Measurements from ENCODE around the gene JAM2.

Gene JAM2

GRCh38 chr21:25638660-25639550 is at the start of gene JAM2:
JAM2 (plus strand) TSS chr21:25639258; CDS start chr21:25639822, 564 bp downstream.
- Histone ChIP-seq H3K4me1 (ENCODE audit: control insufficient read depth in 2 of 2, insufficient read depth in 2 of 2, low read length in 2 of 2) (peaks cover 0 to 2% of the 10 kb centered on the region in 2 donors), H3K36me3 (ENCODE audit: control insufficient read depth in 2 of 2, insufficient read depth in 2 of 2, low read length in 2 of 2) (no peaks in the 10 kb centered on the region), H3K4me3 (ENCODE audit: low read length in 2 of 2) (peak within 1 kb of the TSS; percentile 62 to 70), H3K9me3 (ENCODE audit: control insufficient read depth in 2 of 2, low read length in 2 of 2) (no peaks in the 10 kb centered on the region), H3K9ac (ENCODE audit: low read depth in 1 of 2, low read length in 2 of 2) (peak within 1 kb of the TSS; percentile 31 to 36), H3K27me3 (ENCODE audit: control insufficient read depth in 2 of 2, insufficient read depth in 2 of 2, low read length in 2 of 2) (peaks cover 6 to 11% of the 10 kb centered on the region in 2 donors), H3K27ac (ENCODE audit: low read depth in 2 of 2, low read length in 2 of 2) (peak within 1 kb of the TSS; percentile 14)

DNA sequence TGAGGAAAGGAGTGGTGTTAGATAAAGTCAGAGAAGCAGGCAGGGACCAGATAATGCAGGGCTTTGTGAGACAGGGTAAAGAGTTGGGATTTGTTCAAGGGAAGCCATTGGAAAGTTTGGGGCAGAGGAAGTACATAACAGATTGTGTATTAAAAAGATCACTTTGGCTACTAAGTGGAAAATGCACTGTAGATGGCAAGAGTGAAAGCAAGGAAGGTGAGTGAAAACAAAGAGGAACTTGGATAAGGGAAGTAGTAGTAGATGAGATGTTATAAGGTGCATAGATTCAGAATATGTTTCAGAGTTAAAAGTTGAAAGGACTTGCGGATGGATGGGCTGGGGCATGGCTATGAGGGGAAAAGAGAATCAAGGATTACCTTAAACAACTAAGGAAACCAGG is 49.2 kb upstream of the JAM2 start:
- no peak overlapping the region for H3K27ac ChIP-seq (ENCODE audit: low read depth in 2 of 2, low read length in 2 of 2)
- H3K36me3 ChIP-seq (ENCODE audit: control insufficient read depth in 2 of 2, insufficient read depth in 2 of 2, low read length in 2 of 2) = peaks cover 45 to 54% of the 10 kb centered on the region in 2 donors

GRCh38 chr21:25607151-25608043 is 31.7 kb upstream of the JAM2 start, which contains the start of gene MRPL39:
MRPL39 (minus strand) TSS chr21:25607481; CDS start chr21:25607475, 6 bp downstream.
- Histone ChIP-seq H3K27ac (ENCODE audit: low read depth in 2 of 2, low read length in 2 of 2) (peak within 1 kb of the TSS; percentile 73 to 83), H3K4me3 (ENCODE audit: low read length in 2 of 2) (peak within 1 kb of the TSS; percentile 91 to 94), H3K36me3 (ENCODE audit: control insufficient read depth in 2 of 2, insufficient read depth in 2 of 2, low read length in 2 of 2) (peaks cover 11 to 12% of the 10 kb centered on the region in 2 donors), H3K27me3 (ENCODE audit: control insufficient read depth in 2 of 2, insufficient read depth in 2 of 2, low read length in 2 of 2) (no peaks in the 10 kb centered on the region), H3K4me1 (ENCODE audit: control insufficient read depth in 2 of 2, insufficient read depth in 2 of 2, low read length in 2 of 2) (peaks cover 8% of the 10 kb centered on the region in 2 donors), H3K9ac (ENCODE audit: low read depth in 1 of 2, low read length in 2 of 2) (peak within 1 kb of the TSS; percentile 85 to 90), H3K9me3 (ENCODE audit: control insufficient read depth in 2 of 2, low read length in 2 of 2) (no peaks in the 10 kb centered on the region)

More for the DNA sequence above, 49.2 kb upstream of the JAM2 start:
- Histone ChIP-seq H3K9ac (ENCODE audit: low read depth in 1 of 2, low read length in 2 of 2) (no peak overlapping the region), H3K9me3 (ENCODE audit: control insufficient read depth in 2 of 2, low read length in 2 of 2) (no peaks in the 10 kb centered on the region), H3K4me3 (ENCODE audit: low read length in 2 of 2) (no peak overlapping the region), H3K4me1 (ENCODE audit: control insufficient read depth in 2 of 2, insufficient read depth in 2 of 2, low read length in 2 of 2) (no peaks in the 10 kb centered on the region), H3K27me3 (ENCODE audit: control insufficient read depth in 2 of 2, insufficient read depth in 2 of 2, low read length in 2 of 2) (no peaks in the 10 kb centered on the region)

GRCh38 chr21:25608044-25608737 is 30.9 kb upstream of the JAM2 start:
- H3K4me3 ChIP-seq (ENCODE audit: low read length in 2 of 2) = peak overlapping the region; percentile 91 to 94
- H3K27ac ChIP-seq (ENCODE audit: low read depth in 2 of 2, low read length in 2 of 2) = no peak overlapping the region
- peaks cover 8% of the 10 kb centered on the region in 2 donors for H3K4me1 ChIP-seq (ENCODE audit: control insufficient read depth in 2 of 2, insufficient read depth in 2 of 2, low read length in 2 of 2)
- peak overlapping the region; percentile 52 to 90 for H3K9ac ChIP-seq (ENCODE audit: low read depth in 1 of 2, low read length in 2 of 2)
- no peaks in the 10 kb centered on the region for H3K27me3 ChIP-seq (ENCODE audit: control insufficient read depth in 2 of 2, insufficient read depth in 2 of 2, low read length in 2 of 2)
- no peaks in the 10 kb centered on the region for H3K9me3 ChIP-seq (ENCODE audit: control insufficient read depth in 2 of 2, low read length in 2 of 2)
- H3K36me3 ChIP-seq (ENCODE audit: control insufficient read depth in 2 of 2, insufficient read depth in 2 of 2, low read length in 2 of 2) = peaks cover 6 to 7% of the 10 kb centered on the region in 2 donors

GRCh38 chr21:25614441-25614840 is 24.6 kb upstream of the JAM2 start:
- H3K9me3 ChIP-seq (ENCODE audit: control insufficient read depth in 2 of 2, low read length in 2 of 2) = no peaks in the 10 kb centered on the region
- no peaks in the 10 kb centered on the region for H3K27me3 ChIP-seq (ENCODE audit: control insufficient read depth in 2 of 2, insufficient read depth in 2 of 2, low read length in 2 of 2)
- no peaks in the 10 kb centered on the region for H3K4me1 ChIP-seq (ENCODE audit: control insufficient read depth in 2 of 2, insufficient read depth in 2 of 2, low read length in 2 of 2)
- H3K4me3 ChIP-seq (ENCODE audit: low read length in 2 of 2) = no peak overlapping the region
- no peak overlapping the region for H3K27ac ChIP-seq (ENCODE audit: low read depth in 2 of 2, low read length in 2 of 2)
- H3K36me3 ChIP-seq (ENCODE audit: control insufficient read depth in 2 of 2, insufficient read depth in 2 of 2, low read length in 2 of 2) = no peaks in the 10 kb centered on the region
- H3K9ac ChIP-seq (ENCODE audit: low read depth in 1 of 2, low read length in 2 of 2) = no peak overlapping the region

DNA sequence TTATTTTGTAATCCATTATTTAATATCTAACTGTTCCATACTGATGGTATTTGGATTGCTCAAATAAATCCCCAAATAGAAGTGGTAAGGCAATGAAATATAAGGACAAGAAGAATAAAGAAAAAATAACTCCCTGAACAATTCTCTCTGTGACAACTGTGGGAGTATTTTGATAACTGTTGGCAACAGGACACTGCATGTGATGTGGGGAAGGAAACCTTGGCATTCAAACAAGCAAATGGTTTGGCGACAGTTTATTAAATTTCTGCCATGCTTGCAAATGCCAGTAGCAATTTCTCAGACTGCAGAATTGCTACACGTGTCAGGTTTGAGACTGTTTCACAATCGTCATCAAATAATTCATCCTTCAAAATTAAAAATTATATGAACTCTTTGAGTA is 23.2 kb upstream of the JAM2 start:
- Histone ChIP-seq H3K9ac (ENCODE audit: low read depth in 1 of 2, low read length in 2 of 2) (no peak overlapping the region), H3K9me3 (ENCODE audit: control insufficient read depth in 2 of 2, low read length in 2 of 2) (no peaks in the 10 kb centered on the region), H3K4me1 (ENCODE audit: control insufficient read depth in 2 of 2, insufficient read depth in 2 of 2, low read length in 2 of 2) (no peaks in the 10 kb centered on the region), H3K27ac (ENCODE audit: low read depth in 2 of 2, low read length in 2 of 2) (no peak overlapping the region), H3K4me3 (ENCODE audit: low read length in 2 of 2) (no peak overlapping the region), H3K36me3 (ENCODE audit: control insufficient read depth in 2 of 2, insufficient read depth in 2 of 2, low read length in 2 of 2) (no peaks in the 10 kb centered on the region), H3K27me3 (ENCODE audit: control insufficient read depth in 2 of 2, insufficient read depth in 2 of 2, low read length in 2 of 2) (no peaks in the 10 kb centered on the region)

DNA sequence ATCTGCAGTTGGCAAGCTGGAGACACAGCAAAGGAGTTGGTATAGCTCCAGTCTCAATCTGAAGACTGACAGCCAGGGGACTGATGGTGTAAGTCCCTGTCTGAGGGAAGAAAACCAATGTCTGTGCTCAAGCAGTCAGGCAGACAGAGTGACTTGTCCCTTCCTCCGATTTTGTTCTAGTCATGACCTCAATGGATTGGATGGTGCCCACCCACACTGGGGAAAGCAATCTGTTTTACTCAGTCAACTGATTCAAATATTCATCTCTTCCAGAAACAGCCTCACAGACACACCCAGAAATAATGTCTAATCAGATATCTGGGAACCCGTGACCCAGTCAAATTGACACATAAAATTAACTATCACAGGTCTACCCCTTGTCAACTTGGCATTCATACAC is 19.9 kb upstream of the JAM2 start:
- Histone ChIP-seq H3K4me1 (ENCODE audit: control insufficient read depth in 2 of 2, insufficient read depth in 2 of 2, low read length in 2 of 2) (no peaks in the 10 kb centered on the region), H3K27ac (ENCODE audit: low read depth in 2 of 2, low read length in 2 of 2) (no peak overlapping the region), H3K4me3 (ENCODE audit: low read length in 2 of 2) (no peak overlapping the region), H3K9ac (ENCODE audit: low read depth in 1 of 2, low read length in 2 of 2) (no peak overlapping the region), H3K9me3 (ENCODE audit: control insufficient read depth in 2 of 2, low read length in 2 of 2) (no peaks in the 10 kb centered on the region), H3K36me3 (ENCODE audit: control insufficient read depth in 2 of 2, insufficient read depth in 2 of 2, low read length in 2 of 2) (no peaks in the 10 kb centered on the region), H3K27me3 (ENCODE audit: control insufficient read depth in 2 of 2, insufficient read depth in 2 of 2, low read length in 2 of 2) (no peaks in the 10 kb centered on the region)

- H3K27ac ChIP-seq (ENCODE audit: low read depth in 2 of 2, low read length in 2 of 2) = no peak overlapping the region
- no peak overlapping the region for H3K4me3 ChIP-seq (ENCODE audit: low read length in 2 of 2)
- no peaks in the 10 kb centered on the region for H3K36me3 ChIP-seq (ENCODE audit: control insufficient read depth in 2 of 2, insufficient read depth in 2 of 2, low read length in 2 of 2)
- H3K4me1 ChIP-seq (ENCODE audit: control insufficient read depth in 2 of 2, insufficient read depth in 2 of 2, low read length in 2 of 2) = no peaks in the 10 kb centered on the region
- no peaks in the 10 kb centered on the region for H3K27me3 ChIP-seq (ENCODE audit: control insufficient read depth in 2 of 2, insufficient read depth in 2 of 2, low read length in 2 of 2)
- no peak overlapping the region for H3K9ac ChIP-seq (ENCODE audit: low read depth in 1 of 2, low read length in 2 of 2)
- no peaks in the 10 kb centered on the region for H3K9me3 ChIP-seq (ENCODE audit: control insufficient read depth in 2 of 2, low read length in 2 of 2)
Measured at GRCh38 chr21:25624511-25624910, 14.5 kb upstream of the JAM2 start.

- H3K9me3 ChIP-seq (ENCODE audit: control insufficient read depth in 2 of 2, low read length in 2 of 2) = no peaks in the 10 kb centered on the region
Measured at GRCh38 chr21:25625036-25625435, 14.0 kb upstream of the JAM2 start.

More at GRCh38 chr21:25625036-25625435, 14.0 kb upstream of the JAM2 start:
- H3K27ac ChIP-seq (ENCODE audit: low read depth in 2 of 2, low read length in 2 of 2) = no peak overlapping the region
- no peaks in the 10 kb centered on the region for H3K27me3 ChIP-seq (ENCODE audit: control insufficient read depth in 2 of 2, insufficient read depth in 2 of 2, low read length in 2 of 2)
- no peaks in the 10 kb centered on the region for H3K36me3 ChIP-seq (ENCODE audit: control insufficient read depth in 2 of 2, insufficient read depth in 2 of 2, low read length in 2 of 2)
- no peak overlapping the region for H3K4me3 ChIP-seq (ENCODE audit: low read length in 2 of 2)
- no peak overlapping the region for H3K9ac ChIP-seq (ENCODE audit: low read depth in 1 of 2, low read length in 2 of 2)
- H3K4me1 ChIP-seq (ENCODE audit: control insufficient read depth in 2 of 2, insufficient read depth in 2 of 2, low read length in 2 of 2) = no peaks in the 10 kb centered on the region

Data from mucosa of rectum (tissue), 2 donors.